Stimulated activated CD8-positive, alpha-beta memory T cell treated with anti-CD3 and anti-CD28 coated beads, Interleukin-2, amount 100 ng/mL, for 1 hour (primary cell): Measurements from ENCODE around the gene MARCKSL1.

Experiments
- DNase-seq, 2 donors: peaks; one replicate each; pipeline ENCODE4 v3.0.0-alpha.2; 2020; ENCODE audit warnings: low read depth in 2 of 2

MARCKSL1 gene

GRCh38 chr1:32352831-32353383 lies 16.9 kb upstream of the MARCKSL1 start:
- no peak for DNase-seq

GRCh38 chr1:32352239-32352745 lies 16.3 kb upstream of the MARCKSL1 start:
- DNase-seq = no peak

- peak; percentile 78 to 81 for DNase-seq
Measured at GRCh38 chr1:32351399-32352238, 15.6 kb upstream of the MARCKSL1 start.

- DNase-seq = peak in 1 of 2 donors; percentile 56
Measured at GRCh38 chr1:32350785-32351398, 14.9 kb upstream of the MARCKSL1 start.

GRCh38 chr1:32349211-32349708 lies 13.2 kb upstream of the MARCKSL1 start:
- no peak for DNase-seq

GRCh38 chr1:32346532-32347157 lies 10.6 kb upstream of the MARCKSL1 start:
- DNase-seq = no peak

- DNase-seq = no peak
Measured at GRCh38 chr1:32345289-32345827, 9.3 kb upstream of the MARCKSL1 start.

GRCh38 chr1:32342704-32343103 lies 6.7 kb upstream of the MARCKSL1 start:
- DNase-seq = no peak

GRCh38 chr1:32341971-32342370 lies 5.9 kb upstream of the MARCKSL1 start:
- DNase-seq = no peak

GRCh38 chr1:32341186-32341757 lies 5.2 kb upstream of the MARCKSL1 start:
- no peak for DNase-seq

- DNase-seq = no peak
Measured at GRCh38 chr1:32339363-32339978, 3.4 kb upstream of the MARCKSL1 start.

- no peak for DNase-seq
Measured at GRCh38 chr1:32338637-32339145, 2.7 kb upstream of the MARCKSL1 start.

GRCh38 chr1:32337855-32338636 lies 2.0 kb upstream of the MARCKSL1 start:
- DNase-seq = no peak

GRCh38 chr1:32336963-32337675 lies 1.1 kb upstream of the MARCKSL1 start:
- peak in 1 of 2 donors; percentile 37 for DNase-seq

- DNase-seq = no peak
Measured at GRCh38 chr1:32336591-32336932, 529 bp upstream of the MARCKSL1 start.

GRCh38 chr1:32335535-32335789 lies 571 bp downstream of the MARCKSL1 start:
- no peak for DNase-seq

GRCh38 chr1:32334864-32335534 lies 1.0 kb downstream of the MARCKSL1 start:
- peak; percentile 29 to 45 for DNase-seq

- DNase-seq = no peak
Measured at GRCh38 chr1:32334274-32334861, 1.7 kb downstream of the MARCKSL1 start.
